Small intestine (tissue), 7 donors: ENCODE results near the gene FMN2. TPM values are rescaled to one million over a fixed set of nuclear protein-coding genes. Genes with fewer than 3 reads are reported as not detected.

Experiments
- DNase-seq, 2 donors: peaks; one replicate each; pipeline versions ENCODE4 v3.0.0 to v3.0.0-alpha.2; 2013
- FAIRE-seq: peaks from 2 replicates; lab custom pipeline; 2012; peaks lifted over from hg19 to GRCh38; lab: Jason Lieb, UNC
- H3K27ac ChIP-seq, 3 donors: one replicate each; pipeline ENCODE4 v1.5.1; 2013; ENCODE audit warnings: low read length in 2 of 3, mild to moderate bottlenecking in 2 of 3, control low read depth in 1 of 3, inconsistent platforms in 1 of 3, low read depth in 1 of 3, moderate library complexity in 1 of 3
- H3K27me3 ChIP-seq, 3 donors: one replicate each; pipeline ENCODE4 v1.6.1; 2013; ENCODE audit warnings: low read length in 3 of 3, inconsistent platforms in 1 of 3; ENCODE audit not compliant: control insufficient read depth in 3 of 3, insufficient read depth in 3 of 3
- H3K36me3 ChIP-seq, 3 donors: one replicate each; pipeline ENCODE4 v1.6.1; 2013; ENCODE audit warnings: low read length in 3 of 3, inconsistent platforms in 1 of 3, low read depth in 1 of 3, mild to moderate bottlenecking in 1 of 3, moderate library complexity in 1 of 3; ENCODE audit not compliant: control insufficient read depth in 3 of 3, insufficient read depth in 2 of 3
- H3K4me1 ChIP-seq, 3 donors: one replicate each; pipeline ENCODE4 v1.6.1; 2013; ENCODE audit warnings: low read length in 2 of 3, inconsistent platforms in 1 of 3, low read depth in 1 of 3, mild to moderate bottlenecking in 1 of 3, moderate library complexity in 1 of 3; ENCODE audit not compliant: control insufficient read depth in 3 of 3, insufficient read depth in 2 of 3
- H3K4me3 ChIP-seq, 3 donors: one replicate each; pipeline ENCODE4 v1.5.1; 2013; ENCODE audit warnings: low read length in 3 of 3, control low read depth in 1 of 3, inconsistent platforms in 1 of 3, low read depth in 1 of 3, mild to moderate bottlenecking in 1 of 3, moderate library complexity in 1 of 3
- H3K9me3 ChIP-seq, 2 donors: one replicate each; pipeline ENCODE4 v1.6.1; 2013; ENCODE audit warnings: low read depth in 1 of 2, low read length in 1 of 2; ENCODE audit not compliant: control insufficient read depth in 2 of 2, insufficient read depth in 1 of 2
- WGBS, 3 donors: extraction: QIAGEN DNeasy Blood & Tissue Kit; methylation state at CpG; one replicate each; pipeline ENCODE4 v1.1.7; 2013; 5-methylcytosine and 5-hydroxymethylcytosine counted together
- polyA plus RNA-seq, 4 donors: library from polyadenylated mRNA; stranded (reverse) in 3 of 4; unstranded in 1 of 4; fragments of 200-250 nt in 3 of 4; fragments of 120-200 nt in 1 of 4; gene quantifications; one replicate each; pipeline versions ENCODE4 v1.2.1 to v1.2.3, GENCODE V29; 2013
- donor health status: healthy with polysubstance abuse.
- donor health status: control.
- donor health status: control.
- donor health status: Bipolar disorder and iron deficiency.
- donor health status: healthy.

Gene FMN2
- polyA plus RNA-seq, 4 donors = 0.59 to 0.70 TPM; not detected in 2

DNA sequence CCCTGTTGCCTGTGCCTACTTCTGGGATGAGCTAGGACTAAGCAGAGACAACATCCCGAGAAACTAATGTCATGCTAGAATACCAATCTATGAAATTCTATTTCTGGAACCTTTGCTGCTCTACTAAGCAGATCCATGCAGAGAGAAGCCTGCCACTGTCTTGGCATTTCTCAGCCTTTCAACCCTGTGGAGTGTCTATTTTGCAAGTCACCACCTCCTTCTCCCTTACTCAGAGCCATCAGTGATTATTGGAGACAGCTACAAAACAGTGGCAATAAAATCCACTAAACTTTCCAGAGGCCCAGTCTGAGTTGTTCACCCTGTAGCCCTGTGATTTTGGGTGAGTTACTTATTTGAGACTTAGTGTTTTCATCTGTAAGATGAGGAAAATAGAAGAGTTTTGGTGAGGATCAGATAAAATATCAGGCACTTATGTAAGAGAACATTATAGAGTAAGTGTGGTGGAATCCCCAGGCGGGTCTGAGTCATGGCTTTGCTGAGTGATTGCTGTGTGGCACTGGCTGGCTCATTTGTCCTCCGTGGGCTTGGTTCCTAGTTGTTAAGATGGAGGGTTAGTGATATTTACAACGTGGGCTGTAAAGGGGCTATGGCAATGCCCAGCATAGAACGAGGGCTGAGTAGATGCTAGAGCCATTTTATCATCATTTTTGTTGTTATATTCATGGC, 61.1 kb downstream of the FMN2 start:
- no peak for DNase-seq
- no peaks in the 10 kb centered on the region for H3K36me3 ChIP-seq
- H3K4me3 ChIP-seq = no peak overlapping the region
- no peak overlapping the region for H3K27ac ChIP-seq
- FAIRE-seq = no peak
- H3K4me1 ChIP-seq = no peaks in the 10 kb centered on the region
- H3K9me3 ChIP-seq = no peaks in the 10 kb centered on the region
- 67 to 70% (median 69%) methylated on average over 5 of the region's 5 CpGs for WGBS, 3 donors
- H3K27me3 ChIP-seq = peaks cover 0 to 2% (median 0%) of the 10 kb centered on the region in 3 donors

- no peak for DNase-seq
- H3K36me3 ChIP-seq = no peaks in the 10 kb centered on the region
- WGBS, 3 donors = 89 to 94% (median 91%) methylated on average over 2 of the region's 2 CpGs
- no peak overlapping the region for H3K27ac ChIP-seq
- H3K9me3 ChIP-seq = no peaks in the 10 kb centered on the region
- no peaks in the 10 kb centered on the region for H3K4me1 ChIP-seq
- peaks cover 0 to 2% (median 0%) of the 10 kb centered on the region in 3 donors for H3K27me3 ChIP-seq
- H3K4me3 ChIP-seq = no peak overlapping the region
- no peak for FAIRE-seq
Observed at GRCh38 chr1:240155605-240156004, 63.9 kb downstream of the FMN2 start.

- peaks cover 0 to 10% of the 10 kb centered on the region in 2 donors for H3K9me3 ChIP-seq
- H3K27ac ChIP-seq = no peak overlapping the region
- DNase-seq = no peak
Observed at GRCh38 chr1:240164742-240165141, 73.1 kb downstream of the FMN2 start.

GRCh38 chr1:240169188-240169587, 77.5 kb downstream of the FMN2 start:
- 76 to 83% (median 77%) methylated on average over 7 of the region's 7 CpGs for WGBS, 3 donors

More at GRCh38 chr1:240164742-240165141, 73.1 kb downstream of the FMN2 start:
- Histone ChIP-seq H3K4me1 (no peaks in the 10 kb centered on the region), H3K27me3 (no peaks in the 10 kb centered on the region), H3K4me3 (no peak overlapping the region), H3K36me3 (no peaks in the 10 kb centered on the region)
- no peak for FAIRE-seq

DNA sequence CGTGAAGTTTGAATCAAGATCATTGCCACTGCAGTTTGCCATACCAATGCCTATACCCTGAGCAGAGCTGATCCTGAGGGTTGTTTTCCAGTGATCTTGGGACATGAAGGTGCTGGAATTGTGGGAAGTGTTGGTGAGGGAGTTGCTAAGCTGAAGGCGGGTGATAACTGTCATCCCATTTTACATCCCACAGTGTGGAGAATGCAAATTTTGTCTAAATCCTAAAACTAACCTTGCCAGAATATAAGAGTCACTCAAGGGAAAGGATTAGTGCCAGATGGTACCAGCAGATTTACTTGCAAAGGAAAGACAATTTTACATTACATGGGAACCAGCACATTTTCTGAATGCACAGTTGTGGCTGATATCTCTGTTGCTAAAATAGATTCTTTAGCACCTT, 78.6 kb downstream of the FMN2 start:
- no peaks in the 10 kb centered on the region for H3K36me3 ChIP-seq
- H3K9me3 ChIP-seq = peaks cover 0 to 3% of the 10 kb centered on the region in 2 donors
- 79 to 81% (median 80%) methylated on average over 2 of the region's 2 CpGs for WGBS, 3 donors
- H3K27ac ChIP-seq = no peak overlapping the region
- no peak overlapping the region for H3K4me3 ChIP-seq
- FAIRE-seq (no peak), DNase-seq (no peak)
- H3K4me1 ChIP-seq = no peaks in the 10 kb centered on the region
- H3K27me3 ChIP-seq = no peaks in the 10 kb centered on the region

More at GRCh38 chr1:240169188-240169587, 77.5 kb downstream of the FMN2 start:
- no peak overlapping the region for H3K4me3 ChIP-seq
- no peak for FAIRE-seq
- no peaks in the 10 kb centered on the region for H3K36me3 ChIP-seq
- H3K4me1 ChIP-seq = no peaks in the 10 kb centered on the region
- no peak overlapping the region for H3K27ac ChIP-seq
- H3K9me3 ChIP-seq = peaks cover 0 to 6% of the 10 kb centered on the region in 2 donors
- no peaks in the 10 kb centered on the region for H3K27me3 ChIP-seq
- no peak for DNase-seq

GRCh38 chr1:240170806-240171205, 79.1 kb downstream of the FMN2 start:
- Histone ChIP-seq H3K4me1 (no peaks in the 10 kb centered on the region), H3K36me3 (no peaks in the 10 kb centered on the region), H3K27ac (no peak overlapping the region), H3K9me3 (peaks cover 0 to under 1% of the 10 kb centered on the region in 2 donors), H3K27me3 (no peaks in the 10 kb centered on the region), H3K4me3 (no peak overlapping the region)
- DNase-seq (no peak), FAIRE-seq (no peak)
- 64 to 74% (median 70%) methylated on average over 6 of the region's 6 CpGs for WGBS, 3 donors

GRCh38 chr1:240171907-240172306, 80.2 kb downstream of the FMN2 start:
- FAIRE-seq = no peak
- no peaks in the 10 kb centered on the region for H3K27me3 ChIP-seq
- no peak for DNase-seq
- H3K9me3 ChIP-seq = no peaks in the 10 kb centered on the region
- no peaks in the 10 kb centered on the region for H3K36me3 ChIP-seq
- no peak overlapping the region for H3K4me3 ChIP-seq
- 73 to 87% (median 86%) methylated on average over 2 of the region's 2 CpGs for WGBS, 3 donors
- H3K4me1 ChIP-seq = no peaks in the 10 kb centered on the region
- H3K27ac ChIP-seq = no peak overlapping the region

GRCh38 chr1:240173836-240174235, 82.2 kb downstream of the FMN2 start:
- H3K4me1 ChIP-seq = no peaks in the 10 kb centered on the region
- FAIRE-seq = no peak
- H3K27me3 ChIP-seq = no peaks in the 10 kb centered on the region
- no peaks in the 10 kb centered on the region for H3K9me3 ChIP-seq
- WGBS, 3 donors = 76 to 85% (median 79%) methylated on average over 1 of the region's 1 CpG
- DNase-seq = no peak
- H3K27ac ChIP-seq = no peak overlapping the region
- no peaks in the 10 kb centered on the region for H3K36me3 ChIP-seq
- no peak overlapping the region for H3K4me3 ChIP-seq

DNA sequence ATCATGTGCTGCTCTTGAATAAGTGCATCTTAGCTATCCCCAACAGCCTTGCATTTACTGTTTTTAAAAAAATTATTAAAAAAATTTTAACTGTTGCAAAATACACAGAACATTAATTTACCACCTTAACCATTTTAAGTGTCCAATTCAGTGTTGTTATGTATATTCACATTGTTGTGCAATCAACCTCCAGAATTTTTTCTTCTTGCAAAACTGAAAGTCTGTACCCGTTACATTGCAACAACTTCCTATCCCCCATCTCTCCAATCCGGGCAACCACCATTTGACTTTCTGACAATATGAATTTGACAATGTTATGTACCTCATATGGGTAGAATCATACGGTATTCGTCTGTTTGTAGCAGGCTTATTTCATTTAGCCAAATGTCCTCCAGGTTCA, 83.1 kb downstream of the FMN2 start:
- DNase-seq (no peak), FAIRE-seq (no peak)
- 64 to 82% (median 74%) methylated on average over 4 of the region's 4 CpGs for WGBS, 3 donors
- Histone ChIP-seq H3K27me3 (no peaks in the 10 kb centered on the region), H3K9me3 (no peaks in the 10 kb centered on the region), H3K4me3 (no peak overlapping the region), H3K36me3 (no peaks in the 10 kb centered on the region), H3K27ac (no peak overlapping the region), H3K4me1 (no peaks in the 10 kb centered on the region)
